ENCODE data around the gene MYO5C. TPM values are rescaled to one million over a fixed set of nuclear protein-coding genes. Genes with fewer than 3 reads are reported as not detected.

The MYO5C gene
- total and polyA plus RNA-seq, 2 donors from 2014 or later = 4.6 to 41.6 TPM

- no peak overlapping the region for H3K4me3 ChIP-seq (ENCODE audit: low read length in 3 of 3)
- no peak overlapping the region for H3K9ac ChIP-seq (ENCODE audit: low read length in 3 of 3)
- H3K36me3 ChIP-seq (ENCODE audit: control insufficient read depth in 2 of 3, insufficient read depth in 3 of 3, low read length in 3 of 3) = peaks cover 0 to 3% (median 2%) of the 10 kb centered on the region in 3 donors
- intact Hi-C loops (cut with DNase I) = no loop called here
- no peak overlapping the region for H3K27ac ChIP-seq (ENCODE audit: low read depth in 2 of 2, low read length in 2 of 2)
- no peak for TF ChIP-seq CTCF (IDR thresholded peaks at IDR 0.05; ENCODE audit: borderline replicate concordance, extremely low read depth, insufficient read depth)
- H3K27me3 ChIP-seq (ENCODE audit: control insufficient read depth, insufficient read depth, low read length) = no peaks in the 10 kb centered on the region
- no peaks in the 10 kb centered on the region for H3K9me3 ChIP-seq (ENCODE audit: control insufficient read depth in 2 of 3, insufficient read depth in 1 of 3, low read length in 3 of 3)
- FAIRE-seq (no peak), DNase-seq (no peak)
- H3K4me1 ChIP-seq (ENCODE audit: control insufficient read depth in 2 of 3, insufficient read depth in 2 of 3, low read depth in 1 of 3, low read length in 3 of 3) = no peaks in the 10 kb centered on the region
Measured at GRCh38 chr15:52220251-52220650, 75.4 kb downstream of the MYO5C start.

GRCh38 chr15:52218816-52219215 is 76.8 kb downstream of the MYO5C start:
- intact Hi-C loops (cut with DNase I) = no loop called here
- no peak overlapping the region for H3K4me3 ChIP-seq (ENCODE audit: low read length in 3 of 3)
- H3K27me3 ChIP-seq (ENCODE audit: control insufficient read depth, insufficient read depth, low read length) = no peaks in the 10 kb centered on the region
- H3K36me3 ChIP-seq (ENCODE audit: control insufficient read depth in 2 of 3, insufficient read depth in 3 of 3, low read length in 3 of 3) = peaks cover 0 to 5% (median 4%) of the 10 kb centered on the region in 3 donors
- TF ChIP-seq CTCF (IDR thresholded peaks at IDR 0.05; ENCODE audit: borderline replicate concordance, extremely low read depth, insufficient read depth) = no peak
- DNase-seq (no peak), FAIRE-seq (no peak)
- H3K9ac ChIP-seq (ENCODE audit: low read length in 3 of 3) = no peak overlapping the region
- no peak overlapping the region for H3K27ac ChIP-seq (ENCODE audit: low read depth in 2 of 2, low read length in 2 of 2)
- H3K4me1 ChIP-seq (ENCODE audit: control insufficient read depth in 2 of 3, insufficient read depth in 2 of 3, low read depth in 1 of 3, low read length in 3 of 3) = no peaks in the 10 kb centered on the region
- no peaks in the 10 kb centered on the region for H3K9me3 ChIP-seq (ENCODE audit: control insufficient read depth in 2 of 3, insufficient read depth in 1 of 3, low read length in 3 of 3)

GRCh38 chr15:52218371-52218770 is 77.2 kb downstream of the MYO5C start:
- no peak for TF ChIP-seq CTCF (IDR thresholded peaks at IDR 0.05; ENCODE audit: borderline replicate concordance, extremely low read depth, insufficient read depth)
- DNase-seq (no peak), FAIRE-seq (no peak)
- H3K4me1 ChIP-seq (ENCODE audit: control insufficient read depth in 2 of 3, insufficient read depth in 2 of 3, low read depth in 1 of 3, low read length in 3 of 3) = no peaks in the 10 kb centered on the region
- intact Hi-C loops (cut with DNase I) = no loop called here
- H3K9ac ChIP-seq (ENCODE audit: low read length in 3 of 3) = no peak overlapping the region
- H3K27me3 ChIP-seq (ENCODE audit: control insufficient read depth, insufficient read depth, low read length) = no peaks in the 10 kb centered on the region
- no peak overlapping the region for H3K27ac ChIP-seq (ENCODE audit: low read depth in 2 of 2, low read length in 2 of 2)
- H3K36me3 ChIP-seq (ENCODE audit: control insufficient read depth in 2 of 3, insufficient read depth in 3 of 3, low read length in 3 of 3) = peaks cover 0 to 5% (median 4%) of the 10 kb centered on the region in 3 donors
- no peaks in the 10 kb centered on the region for H3K9me3 ChIP-seq (ENCODE audit: control insufficient read depth in 2 of 3, insufficient read depth in 1 of 3, low read length in 3 of 3)
- no peak overlapping the region for H3K4me3 ChIP-seq (ENCODE audit: low read length in 3 of 3)

- Histone ChIP-seq H3K9ac (ENCODE audit: low read length in 3 of 3) (no peak overlapping the region), H3K9me3 (ENCODE audit: control insufficient read depth in 2 of 3, insufficient read depth in 1 of 3, low read length in 3 of 3) (no peaks in the 10 kb centered on the region), H3K4me1 (ENCODE audit: control insufficient read depth in 2 of 3, insufficient read depth in 2 of 3, low read depth in 1 of 3, low read length in 3 of 3) (no peaks in the 10 kb centered on the region), H3K27ac (ENCODE audit: low read depth in 2 of 2, low read length in 2 of 2) (no peak overlapping the region), H3K4me3 (ENCODE audit: low read length in 3 of 3) (no peak overlapping the region), H3K36me3 (ENCODE audit: control insufficient read depth in 2 of 3, insufficient read depth in 3 of 3, low read length in 3 of 3) (peaks cover 0 to 7% (median 4%) of the 10 kb centered on the region in 3 donors), H3K27me3 (ENCODE audit: control insufficient read depth, insufficient read depth, low read length) (no peaks in the 10 kb centered on the region)
- no peak for FAIRE-seq
- no peak for DNase-seq
- no peak for TF ChIP-seq CTCF (IDR thresholded peaks at IDR 0.05; ENCODE audit: borderline replicate concordance, extremely low read depth, insufficient read depth)
- intact Hi-C loops (cut with DNase I) = no loop called here
Measured at GRCh38 chr15:52217186-52217585, 78.4 kb downstream of the MYO5C start.
